Muscle of leg (tissue), 11 donors: ENCODE data around the gene MYBPC1. TPM values are rescaled to one million over a fixed set of nuclear protein-coding genes. Genes with fewer than 3 reads are reported as not detected.
"Not testable (repeated sequence)": the region's sequence is repeated elsewhere in the genome, so short reads cannot be mapped to it uniquely, and the experiment has no call there.

ENCODE experiments used
- DNase-seq: peaks from one replicate; pipeline ENCODE4 v3.0.0; 2013
- H3K27ac ChIP-seq: one replicate; pipeline ENCODE4 v1.5.1; 2013; ENCODE audit warnings: mild to moderate bottlenecking, low read length, control low read depth
- H3K27me3 ChIP-seq: one replicate; pipeline ENCODE4 v1.6.1; 2013; ENCODE audit warnings: low read length; ENCODE audit not compliant: control insufficient read depth, insufficient read depth
- H3K36me3 ChIP-seq: one replicate; pipeline ENCODE4 v1.6.1; 2013; ENCODE audit warnings: low read length; ENCODE audit not compliant: control insufficient read depth, insufficient read depth
- H3K4me1 ChIP-seq: one replicate; pipeline ENCODE4 v1.6.1; 2013; ENCODE audit warnings: low read length; ENCODE audit not compliant: control insufficient read depth, insufficient read depth
- H3K4me3 ChIP-seq: one replicate; pipeline ENCODE4 v1.5.1; 2013; ENCODE audit warnings: low read length, control low read depth
- H3K9me3 ChIP-seq: replicated peaks from 2 replicates; pipeline ENCODE4 v1.6.1; 2013; ENCODE audit warnings: low read depth, low read length; ENCODE audit not compliant: control insufficient read depth
- WGBS: methylation state at CpG from one replicate; pipeline ENCODE4 v1.1.5; 2013; ENCODE audit warnings: missing lambda C conversion rate; ENCODE audit not compliant: insufficient coverage; 5-methylcytosine and 5-hydroxymethylcytosine counted together
- polyA plus RNA-seq, 8 donors: library from polyadenylated mRNA; unstranded; fragments of 120-200 nt; gene quantifications; one replicate each; pipeline versions ENCODE4 v1.2.1 to v1.2.3, GENCODE V29; 2013; ENCODE audit warnings: inconsistent platforms in 1 of 8, low replicate concordance in 1 of 8; ENCODE audit not compliant: insufficient read length in 8 of 8, insufficient read depth in 1 of 8
- total RNA-seq: library from RNA; stranded (reverse); fragments of 120-200 nt; gene quantifications from one replicate; pipeline ENCODE4 v1.2.4, GENCODE V29; 2013

MYBPC1 gene
- total and polyA plus RNA-seq, 9 donors, result 1,298 to 3,170 (median 2,174) TPM

- H3K9me3 ChIP-seq, result no peaks in the 10 kb centered on the region
- WGBS, result 67% methylated on average over 1 of the region's 2 CpGs
- H3K4me1 ChIP-seq, result no peaks in the 10 kb centered on the region
- no peak for DNase-seq
- H3K36me3 ChIP-seq, result peaks cover 7% of the 10 kb centered on the region
- H3K27me3 ChIP-seq, result no peaks in the 10 kb centered on the region
- H3K27ac ChIP-seq, result no peak overlapping the region
- no peak overlapping the region for H3K4me3 ChIP-seq
Measured at GRCh38 chr12:101647711-101648110, 52.9 kb downstream of the MYBPC1 start.

DNA sequence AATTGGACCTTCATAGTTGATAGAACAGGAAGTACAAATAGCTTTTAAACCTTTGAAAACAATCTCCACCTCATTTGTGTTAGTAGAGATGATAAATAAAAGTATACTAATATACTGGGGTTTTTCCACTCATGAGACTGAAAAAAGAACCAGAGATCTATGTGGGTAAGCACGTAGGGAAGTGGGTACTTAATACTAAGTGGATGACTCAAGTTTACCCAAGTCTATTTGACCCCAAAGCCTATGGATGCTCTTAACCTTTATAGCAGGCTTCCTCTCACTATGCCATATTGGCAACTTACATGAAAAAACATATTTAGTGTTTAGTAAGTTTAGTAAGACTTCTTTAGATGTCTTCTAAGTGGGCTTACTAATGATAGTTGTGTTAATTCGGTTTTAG is 53.4 kb downstream of the MYBPC1 start:
- DNase-seq, result no peak
- Histone ChIP-seq H3K27me3 (no peaks in the 10 kb centered on the region), H3K4me1 (no peaks in the 10 kb centered on the region), H3K4me3 (no peak overlapping the region), H3K36me3 (peaks cover 8% of the 10 kb centered on the region), H3K27ac (no peak overlapping the region), H3K9me3 (no peaks in the 10 kb centered on the region)
- WGBS, result no CpG with 5 or more reads among the region's 2 CpGs

GRCh38 chr12:101650346-101651117 is 55.8 kb downstream of the MYBPC1 start:
- no CpG with 5 or more reads among the region's 4 CpGs for WGBS
- H3K36me3 ChIP-seq, result peaks cover 10% of the 10 kb centered on the region
- no peaks in the 10 kb centered on the region for H3K27me3 ChIP-seq
- no peaks in the 10 kb centered on the region for H3K4me1 ChIP-seq
- no peak for DNase-seq
- H3K4me3 ChIP-seq, result no peak overlapping the region
- H3K9me3 ChIP-seq, result no peaks in the 10 kb centered on the region
- H3K27ac ChIP-seq, result no peak overlapping the region

- Histone ChIP-seq H3K27ac (no peak overlapping the region), H3K36me3 (peaks cover 4% of the 10 kb centered on the region), H3K9me3 (no peaks in the 10 kb centered on the region), H3K27me3 (no peaks in the 10 kb centered on the region), H3K4me1 (no peaks in the 10 kb centered on the region), H3K4me3 (no peak overlapping the region)
- no peak for DNase-seq
- no CpG with 5 or more reads among the region's 3 CpGs for WGBS
Measured at GRCh38 chr12:101653030-101653429, 58.3 kb downstream of the MYBPC1 start.

DNA sequence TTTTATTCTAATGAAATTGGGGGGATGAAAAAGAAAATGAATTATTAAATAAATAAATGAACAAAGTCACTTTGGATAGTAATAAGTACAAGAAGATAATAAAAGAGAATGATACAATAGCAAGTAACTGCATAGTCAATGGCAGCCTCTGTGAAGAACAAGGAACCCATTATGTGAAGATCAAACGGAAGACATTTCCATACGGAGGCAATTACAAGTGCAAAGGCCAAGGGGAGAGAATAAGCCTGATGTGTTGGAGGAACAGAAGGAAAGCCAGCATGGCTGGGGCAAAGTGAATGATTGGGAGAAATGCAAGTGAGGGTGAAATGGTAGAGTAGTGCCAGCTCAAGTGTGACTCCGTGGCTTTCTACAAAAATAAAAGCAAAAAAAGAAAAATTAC is 58.7 kb downstream of the MYBPC1 start:
- no peak for DNase-seq
- Histone ChIP-seq H3K27me3 (no peaks in the 10 kb centered on the region), H3K9me3 (no peaks in the 10 kb centered on the region), H3K27ac (no peak overlapping the region), H3K36me3 (peaks cover 4% of the 10 kb centered on the region), H3K4me3 (no peak overlapping the region), H3K4me1 (no peaks in the 10 kb centered on the region)
- 15% methylated on average over 2 of the region's 3 CpGs for WGBS

DNA sequence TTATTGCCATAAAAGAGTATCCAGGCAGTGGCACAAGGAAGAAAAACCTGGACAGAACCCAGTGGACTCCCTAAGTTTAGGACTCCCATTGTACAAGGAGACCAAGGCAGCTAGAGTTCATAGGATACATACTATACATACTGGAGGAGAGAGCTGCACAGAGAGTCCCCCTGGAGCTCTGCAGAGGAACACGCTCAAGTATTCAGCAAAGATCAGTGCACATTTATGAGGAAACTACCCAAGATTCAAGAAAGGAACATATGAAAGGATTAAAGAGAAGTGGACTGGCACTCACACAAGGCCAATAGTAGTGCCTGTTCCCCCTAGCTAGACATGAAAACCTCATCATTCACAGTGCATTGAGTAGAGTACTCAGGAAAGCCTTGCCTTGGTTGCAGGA is 59.7 kb downstream of the MYBPC1 start:
- Histone ChIP-seq H3K27ac (no peak overlapping the region), H3K27me3 (no peaks in the 10 kb centered on the region), H3K4me1 (no peaks in the 10 kb centered on the region), H3K36me3 (peaks cover 4% of the 10 kb centered on the region), H3K4me3 (no peak overlapping the region), H3K9me3 (no peaks in the 10 kb centered on the region)
- no CpG with 5 or more reads among the region's 1 CpG for WGBS
- no peak for DNase-seq

DNA sequence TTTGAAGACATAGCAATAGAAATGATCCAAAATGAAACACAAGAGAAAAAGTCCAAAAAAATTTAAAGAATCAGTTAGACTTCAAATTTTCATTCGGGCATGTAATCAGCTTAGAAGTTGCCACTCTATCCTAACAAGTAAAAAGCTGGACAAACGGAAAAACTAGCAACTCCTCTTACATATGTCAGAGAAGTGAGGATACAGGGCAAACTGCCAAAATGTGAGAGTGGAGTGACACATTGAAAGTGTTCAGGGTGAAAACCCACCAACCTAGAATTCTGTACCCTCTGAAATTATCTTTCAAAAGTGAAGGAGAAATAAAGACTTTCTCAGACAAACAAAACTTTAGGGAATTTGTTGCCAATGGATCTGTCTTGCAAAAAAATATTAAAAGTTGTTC is 60.6 kb downstream of the MYBPC1 start:
- Histone ChIP-seq H3K4me3 (no peak overlapping the region), H3K36me3 (peaks cover 7% of the 10 kb centered on the region), H3K9me3 (no peaks in the 10 kb centered on the region), H3K27ac (no peak overlapping the region), H3K4me1 (no peaks in the 10 kb centered on the region), H3K27me3 (no peaks in the 10 kb centered on the region)
- no peak for DNase-seq
- WGBS, result no CpG with 5 or more reads among the region's 2 CpGs

GRCh38 chr12:101660662-101661061 is 65.9 kb downstream of the MYBPC1 start:
- not testable (repeated sequence) for H3K4me3 ChIP-seq, DNase-seq, H3K27ac ChIP-seq, H3K9me3 ChIP-seq, H3K4me1 ChIP-seq, H3K27me3 ChIP-seq
- peaks cover 15% of the 10 kb centered on the region for H3K36me3 ChIP-seq
- no CpG with 5 or more reads among the region's 2 CpGs for WGBS

DNA sequence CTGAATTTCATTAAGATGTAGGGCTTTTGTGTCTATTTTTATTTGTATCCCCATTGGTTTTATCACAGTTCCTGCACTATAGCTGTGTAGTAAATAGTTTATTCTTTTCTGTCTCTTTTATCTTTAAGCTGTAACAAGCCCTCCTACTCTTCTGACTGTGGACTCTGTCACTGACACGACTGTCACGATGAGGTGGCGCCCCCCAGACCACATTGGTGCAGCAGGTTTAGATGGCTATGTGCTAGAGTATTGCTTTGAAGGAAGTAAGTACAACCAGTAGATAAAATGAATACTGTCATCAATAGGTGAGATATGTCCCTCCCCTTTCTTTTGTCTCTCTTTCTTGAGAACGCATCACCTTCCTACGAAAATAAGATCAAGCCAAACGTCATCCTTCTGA is 68.5 kb downstream of the MYBPC1 start:
- no peaks in the 10 kb centered on the region for H3K4me1 ChIP-seq
- H3K27ac ChIP-seq, result no peak overlapping the region
- peaks cover 15% of the 10 kb centered on the region for H3K36me3 ChIP-seq
- whole genome bisulfite sequencing, result no CpG with 5 or more reads among the region's 6 CpGs
- H3K4me3 ChIP-seq, result no peak overlapping the region
- DNase-seq, result no peak
- no peaks in the 10 kb centered on the region for H3K9me3 ChIP-seq
- H3K27me3 ChIP-seq, result no peaks in the 10 kb centered on the region

DNA sequence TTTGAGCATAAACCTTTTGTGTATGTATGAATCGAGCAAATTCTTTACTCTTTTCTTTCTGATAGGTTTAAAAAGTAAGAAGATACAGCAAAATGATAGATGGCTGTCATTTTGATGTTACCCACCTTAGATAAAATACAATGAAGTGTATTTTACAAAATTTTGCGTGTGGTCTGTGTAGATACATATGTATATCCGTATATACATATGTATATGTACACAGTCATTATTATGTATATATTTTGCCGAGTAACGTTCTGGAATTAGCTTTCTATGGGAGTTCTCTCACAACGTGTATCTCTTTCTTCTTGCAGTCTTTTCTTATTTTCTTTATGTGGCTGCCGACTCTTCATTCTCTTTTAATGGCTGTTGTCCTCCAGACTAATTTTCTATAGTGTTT is 70.2 kb downstream of the MYBPC1 start:
- DNase-seq, result no peak
- Histone ChIP-seq H3K36me3 (peaks cover 12% of the 10 kb centered on the region), H3K27ac (no peak overlapping the region), H3K4me1 (no peaks in the 10 kb centered on the region), H3K27me3 (no peaks in the 10 kb centered on the region), H3K9me3 (no peaks in the 10 kb centered on the region), H3K4me3 (no peak overlapping the region)
- WGBS, result no CpG with 5 or more reads among the region's 7 CpGs
